Esophagus squamous epithelium (tissue), 5 donors: ENCODE results near the gene MORC1. TPM values are rescaled to one million over a fixed set of nuclear protein-coding genes. Genes with fewer than 3 reads are reported as not detected.

ENCODE experiments used
- DNase-seq: peaks from one replicate; lab custom pipeline; 2025; lab: John Stamatoyannopoulos, UW
- H3K27ac ChIP-seq, 4 donors: fragments of 200-600 bp; sonication (generic); one replicate each; pipeline ENCODE4 v1.5.1; 2016 to 2019; ENCODE audit warnings: mild to moderate bottlenecking in 1 of 4
- H3K27me3 ChIP-seq, 4 donors: fragments of 200-600 bp; sonication (generic); 1 replicate in 3 of 4; 2 replicates in 1 of 4; pipeline versions ENCODE4 v1.5.1 to v1.6.0; 2017 to 2021; ENCODE audit warnings: antibody characterized with exemption in 1 of 4
- H3K36me3 ChIP-seq, 3 donors: fragments of 200-600 bp; sonication (generic); one replicate each; pipeline ENCODE4 v1.5.1; 2016 to 2019
- H3K4me1 ChIP-seq, 3 donors: fragments of 200-600 bp; sonication (generic); one replicate each; pipeline ENCODE4 v1.5.1; 2017 to 2019
- H3K4me3 ChIP-seq, 4 donors: fragments of 200-600 bp; sonication (generic); 1 replicate in 3 of 4; 2 replicates in 1 of 4; pipeline ENCODE4 v1.5.1; 2016 to 2019; ENCODE audit warnings: mild to moderate bottlenecking in 2 of 4, moderate library complexity in 1 of 4
- H3K9me3 ChIP-seq, 3 donors: fragments of 200-600 bp; sonication (generic); one replicate each; pipeline ENCODE4 v1.5.1; 2016 to 2019
- POLR2A ChIP-seq, 4 donors: fragments of 450-650 bp; IDR thresholded peaks; one replicate each; pipeline ENCODE4 v1.6.1; 2017; ENCODE audit warnings: antibody characterized with exemption in 4 of 4, mild to moderate bottlenecking in 4 of 4, moderate library complexity in 3 of 4
- WGBS, 2 donors: methylation state at CpG; one replicate each; pipeline ENCODE4 v1.1.5; 2018; 5-methylcytosine and 5-hydroxymethylcytosine counted together
- intact Hi-C: fragments of 100-400 bp; cut with DNase I; formaldehyde crosslinking; loops from one replicate; pipeline ENCODE4 v1.15.0; 2022
- total RNA-seq, 4 donors: library from RNA; depleted of rRNA; stranded (reverse); fragments of >200 nt; gene quantifications; one replicate each; pipeline ENCODE4 v1.1.0, GENCODE V29; 2016
- TF ChIP-seq, protein P1 (sequence below), 6 experiments: fragments of 450-650 bp in 4 of 6; fragments of 200-600 bp in 2 of 6; sonication (generic) in 2 of 6; IDR thresholded peaks; one replicate each; pipeline ENCODE4 v1.5.1; 2016 to 2019; ENCODE audit warnings: antibody characterized with exemption in 6 of 6, mild to moderate bottlenecking in 4 of 6, moderate library complexity in 4 of 6
- donor health status: DM: yes; HTN: yes; CAD: no.

The MORC1 gene
- total RNA-seq, 4 donors from 2014 or later: not detected

- H3K36me3 ChIP-seq: no peaks in the 10 kb centered on the region
- intact Hi-C loops: no loop called here
- no peak for TF ChIP-seq POLR2A (IDR thresholded peaks at IDR 0.05)
- TF ChIP-seq, protein P1, sequence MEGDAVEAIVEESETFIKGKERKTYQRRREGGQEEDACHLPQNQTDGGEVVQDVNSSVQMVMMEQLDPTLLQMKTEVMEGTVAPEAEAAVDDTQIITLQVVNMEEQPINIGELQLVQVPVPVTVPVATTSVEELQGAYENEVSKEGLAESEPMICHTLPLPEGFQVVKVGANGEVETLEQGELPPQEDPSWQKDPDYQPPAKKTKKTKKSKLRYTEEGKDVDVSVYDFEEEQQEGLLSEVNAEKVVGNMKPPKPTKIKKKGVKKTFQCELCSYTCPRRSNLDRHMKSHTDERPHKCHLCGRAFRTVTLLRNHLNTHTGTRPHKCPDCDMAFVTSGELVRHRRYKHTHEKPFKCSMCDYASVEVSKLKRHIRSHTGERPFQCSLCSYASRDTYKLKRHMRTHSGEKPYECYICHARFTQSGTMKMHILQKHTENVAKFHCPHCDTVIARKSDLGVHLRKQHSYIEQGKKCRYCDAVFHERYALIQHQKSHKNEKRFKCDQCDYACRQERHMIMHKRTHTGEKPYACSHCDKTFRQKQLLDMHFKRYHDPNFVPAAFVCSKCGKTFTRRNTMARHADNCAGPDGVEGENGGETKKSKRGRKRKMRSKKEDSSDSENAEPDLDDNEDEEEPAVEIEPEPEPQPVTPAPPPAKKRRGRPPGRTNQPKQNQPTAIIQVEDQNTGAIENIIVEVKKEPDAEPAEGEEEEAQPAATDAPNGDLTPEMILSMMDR (IDR thresholded peaks at IDR 0.05): no peak
- no peak overlapping the region for H3K27ac ChIP-seq
- no peaks in the 10 kb centered on the region for H3K4me1 ChIP-seq
- no peak for DNase-seq
- 79 to 80% methylated on average over 3 of the region's 3 CpGs for WGBS, 2 donors
- no peaks in the 10 kb centered on the region for H3K27me3 ChIP-seq
- no peak overlapping the region for H3K4me3 ChIP-seq
- no peaks in the 10 kb centered on the region for H3K9me3 ChIP-seq
These were observed 60.3 kb downstream of the MORC1 start for GRCh38 chr3:109057616-109058015.

- Histone ChIP-seq H3K27me3 (no peaks in the 10 kb centered on the region), H3K4me1 (no peaks in the 10 kb centered on the region), H3K9me3 (no peaks in the 10 kb centered on the region), H3K36me3 (no peaks in the 10 kb centered on the region), H3K4me3 (no peak overlapping the region), H3K27ac (no peak overlapping the region)
- intact Hi-C loops: no loop called here
- no peak for DNase-seq
- TF ChIP-seq, protein P1 (IDR thresholded peaks at IDR 0.05): no peak
- TF ChIP-seq POLR2A (IDR thresholded peaks at IDR 0.05): no peak
- 81 to 82% methylated on average over 3 of the region's 3 CpGs for WGBS, 2 donors
These were observed 60.9 kb downstream of the MORC1 start for GRCh38 chr3:109057056-109057455.

- Histone ChIP-seq H3K4me1 (no peaks in the 10 kb centered on the region), H3K27ac (no peak overlapping the region), H3K4me3 (no peak overlapping the region), H3K36me3 (no peaks in the 10 kb centered on the region), H3K9me3 (no peaks in the 10 kb centered on the region), H3K27me3 (no peaks in the 10 kb centered on the region)
- WGBS, 2 donors: 31 to 43% methylated on average over 3 of the region's 3 CpGs
- intact Hi-C loops: no loop called here
- no peak for DNase-seq
- TF ChIP-seq, protein P1 (IDR thresholded peaks at IDR 0.05): peak in 4 of 6 experiments; percentile 29 to 37 (median 30)
- TF ChIP-seq POLR2A (IDR thresholded peaks at IDR 0.05): no peak
These were observed 67.3 kb downstream of the MORC1 start for GRCh38 chr3:109050591-109051167.

DNA sequence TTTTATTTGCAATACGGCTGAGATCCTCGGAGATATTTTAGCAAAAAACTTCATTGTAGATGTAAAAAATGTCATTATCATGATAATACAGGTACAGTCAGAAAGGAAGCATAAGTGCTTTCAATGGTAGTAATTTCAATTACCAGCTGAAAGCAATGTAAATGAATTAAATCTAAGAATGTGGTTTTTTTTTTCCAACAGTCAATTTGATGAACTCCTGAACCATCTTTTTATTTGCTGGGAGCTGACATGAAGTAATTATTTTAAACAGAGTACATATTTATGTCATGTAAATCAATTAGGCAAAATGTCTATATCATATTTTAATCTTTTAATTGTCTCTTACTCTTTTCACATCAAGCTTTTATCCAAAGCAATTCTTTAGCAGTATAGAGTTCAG is 70.6 kb downstream of the MORC1 start:
- no peak for DNase-seq
- Histone ChIP-seq H3K4me1 (no peaks in the 10 kb centered on the region), H3K27me3 (no peaks in the 10 kb centered on the region), H3K4me3 (no peak overlapping the region), H3K36me3 (no peaks in the 10 kb centered on the region), H3K27ac (no peak overlapping the region), H3K9me3 (no peaks in the 10 kb centered on the region)
- intact Hi-C loops: no loop called here
- WGBS, 2 donors: 78 to 87% methylated on average over 2 of the region's 2 CpGs
- no peak for TF ChIP-seq POLR2A (IDR thresholded peaks at IDR 0.05)
- TF ChIP-seq, protein P1 (IDR thresholded peaks at IDR 0.05): no peak

DNA sequence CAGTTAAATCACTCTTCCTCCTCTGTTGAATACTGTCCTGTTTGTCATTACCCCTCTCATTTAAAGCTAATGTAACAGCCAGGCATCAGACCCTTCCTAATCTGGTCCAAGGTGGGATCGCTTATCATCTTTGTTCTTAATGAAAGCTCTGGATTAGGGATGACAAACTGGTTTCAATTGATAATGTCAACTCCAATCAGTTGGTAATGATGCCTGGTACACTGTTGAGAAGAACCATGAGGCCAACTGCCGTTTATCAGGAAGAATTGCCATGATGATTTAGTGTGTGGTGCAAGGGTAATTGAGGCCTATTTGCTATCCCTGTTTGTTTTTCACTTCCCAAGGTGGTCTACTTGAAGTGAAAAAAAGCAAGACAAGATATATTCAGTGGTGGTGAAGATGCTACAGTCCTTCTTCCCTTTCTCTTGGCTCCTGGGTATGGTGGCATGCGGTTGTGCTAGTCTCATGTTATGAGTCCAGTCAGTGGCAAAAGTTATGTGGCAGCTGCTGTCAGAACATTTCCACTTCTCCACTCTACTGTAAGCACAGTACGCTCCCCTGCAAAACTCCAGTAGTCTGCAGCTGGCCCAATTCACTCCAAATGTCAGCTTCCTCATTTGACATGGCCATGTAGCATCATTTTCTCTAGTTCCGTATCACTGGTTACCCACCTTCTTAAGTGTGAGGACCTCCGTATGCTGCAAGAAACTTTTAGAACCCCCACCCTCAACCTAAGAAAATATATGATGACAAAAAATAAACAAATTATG is 72.5 kb downstream of the MORC1 start:
- H3K4me3 ChIP-seq: no peak overlapping the region
- no peak for DNase-seq
- TF ChIP-seq, protein P1 (IDR thresholded peaks at IDR 0.05): no peak
- TF ChIP-seq POLR2A (IDR thresholded peaks at IDR 0.05): no peak
- WGBS, 2 donors: 82 to 86% methylated on average over 6 of the region's 6 CpGs
- H3K4me1 ChIP-seq: no peaks in the 10 kb centered on the region
- no peak overlapping the region for H3K27ac ChIP-seq
- intact Hi-C loops: no loop called here
- no peaks in the 10 kb centered on the region for H3K9me3 ChIP-seq
- H3K27me3 ChIP-seq: no peaks in the 10 kb centered on the region
- H3K36me3 ChIP-seq: no peaks in the 10 kb centered on the region
